K562 (cell line): ENCODE results near the gene SPHK1. TPM values are rescaled to one million over a fixed set of nuclear protein-coding genes. Genes with fewer than 3 reads are reported as not detected.

Source experiments
- ARID4B ChIP-seq: sonication (generic); formaldehyde crosslinking; IDR thresholded peaks from 2 replicates; pipeline ENCODE4 v1.8.0; 2022; ENCODE audit warnings: mild to moderate bottlenecking, missing genetic modification reagents
- CBX1 ChIP-seq: sonication (generic); IDR thresholded peaks from 2 replicates; pipeline ENCODE4 v1.6.1; 2016; ENCODE audit warnings: antibody characterized with exemption, low read depth, mild to moderate bottlenecking
- CCNT2 ChIP-seq: IDR thresholded peaks from 2 replicates; pipeline ENCODE4 v1.6.1; 2011; ENCODE audit warnings: borderline replicate concordance, low read depth, mild to moderate bottlenecking, moderate library complexity, mixed read lengths, low read length; ENCODE audit not compliant: insufficient read length; ENCODE audit errors: extremely low read depth
- CTBP1 ChIP-seq: fragments of 450-650 bp; IDR thresholded peaks from 2 replicates; pipeline ENCODE4 v1.6.1; 2016; ENCODE audit warnings: borderline replicate concordance
- E2F4 ChIP-seq: sonication (generic); formaldehyde crosslinking; IDR thresholded peaks from 2 replicates; pipeline ENCODE4 v1.8.0; 2022; ENCODE audit warnings: mild to moderate bottlenecking, low read depth, missing genetic modification reagents
- FOXA3 ChIP-seq, 2 experiments: fragments of 450-650 bp in 1 of 2; sonication (generic) in 1 of 2; formaldehyde crosslinking; IDR thresholded peaks in 1 of 2; conservative IDR thresholded peaks in 1 of 2; 2 replicates each; pipeline versions ENCODE4 v1.4.0 to v1.8.0; 2020 to 2022; ENCODE audit warnings: mild to moderate bottlenecking in 2 of 2, missing genetic modification reagents in 1 of 2
- IRF1 ChIP-seq: sonication (generic); formaldehyde crosslinking; IDR thresholded peaks from 2 replicates; pipeline ENCODE4 v1.8.0; 2022; ENCODE audit warnings: missing genetic modification reagents, mild to moderate bottlenecking, borderline replicate concordance
- JUN ChIP-seq, 2 experiments: sonication (generic) in 1 of 2; formaldehyde crosslinking in 1 of 2; IDR thresholded peaks; 2 replicates each; pipeline versions ENCODE4 v1.6.1 to v1.8.0; 2012 to 2022; ENCODE audit warnings: borderline replicate concordance in 2 of 2, mild to moderate bottlenecking in 2 of 2, improper control_type of control experiment in 1 of 2, low read depth in 1 of 2, low read length in 1 of 2, missing genetic modification reagents in 1 of 2
- POU5F1 ChIP-seq: fragments of 150-350 bp; IDR thresholded peaks from 2 replicates; pipeline ENCODE4 v1.6.1; 2014; ENCODE audit warnings: borderline replicate concordance, low read length, low read depth, mild to moderate bottlenecking; ENCODE audit not compliant: partially characterized antibody
- SMARCB1 ChIP-seq: IDR thresholded peaks from 2 replicates; pipeline ENCODE4 v1.6.1; 2011; ENCODE audit warnings: improper control_type of control experiment, low read depth; ENCODE audit not compliant: insufficient read length
- SMC3 ChIP-seq: conservative IDR thresholded peaks from 2 replicates; pipeline ENCODE4 v1.6.1; 2011; ENCODE audit warnings: low read depth, low read length, improper control_type of control experiment; ENCODE audit not compliant: insufficient read depth
- XRCC3 ChIP-seq: fragments of 450-650 bp; IDR thresholded peaks from 2 replicates; pipeline ENCODE4 v1.6.1; 2017; ENCODE audit warnings: mild to moderate bottlenecking, moderate library complexity
- ZFPM2 ChIP-seq: fragments of 250-450 bp; sonication (Bioruptor Pico); IDR thresholded peaks from 2 replicates; pipeline ENCODE4 v1.5.1; 2022; ENCODE audit warnings: mild to moderate bottlenecking
- ZHX1 ChIP-seq: fragments of 150-350 bp; conservative IDR thresholded peaks from 2 replicates; pipeline ENCODE4 v1.6.1; 2014; ENCODE audit warnings: low read length
- ZNF384 ChIP-seq: IDR thresholded peaks from 2 replicates; pipeline ENCODE4 v1.6.1; 2012; ENCODE audit warnings: low read depth, low read length, improper control_type of control experiment
- ZNF583 ChIP-seq: fragments of 250-450 bp; sonication (Bioruptor Pico); IDR thresholded peaks from 2 replicates; pipeline ENCODE4 v1.4.0; 2020
- ZNF780A ChIP-seq: fragments of 250-450 bp; sonication (Bioruptor Pico); IDR thresholded peaks from 2 replicates; pipeline ENCODE4 v1.5.0; 2021; ENCODE audit warnings: mild to moderate bottlenecking
- polyA plus RNA-seq, 8 experiments: library from polyadenylated mRNA; depleted of rRNA in 4 of 8; stranded (reverse) in 5 of 8; unstranded in 3 of 8; fragments of >200 nt; fragmentation: Nextera tagmentation in 2 of 8; fragmentation: Illumina TruSeq in 1 of 8; extraction: Ambion mirVana in 2 of 8; extraction: Trizol in 1 of 8; gene quantifications; 2 replicates each; pipeline versions ENCODE4 v1.2.1 to v1.2.3, GENCODE V29; 2011 to 2014; ENCODE audit warnings: inconsistent platforms in 1 of 8, missing spikeins in 1 of 8
- total RNA-seq, 7 experiments: library from RNA; depleted of rRNA in 6 of 7; stranded (reverse); fragments of >200 nt in 6 of 7; fragmentation: Illumina TruSeq in 2 of 7; extraction: Trizol in 2 of 7; gene quantifications; 2 replicates each; pipeline versions ENCODE4 v1.2.1 to v1.2.3, GENCODE V29; 2011 to 2021; ENCODE audit warnings: low replicate concordance in 1 of 7

Gene SPHK1
- total and polyA plus RNA-seq, 9 of the 15 experiments (the other 6 are each of a cell fraction or from before 2014, with no cell fraction given), result 0.21 to 60.3 (median 14.5) TPM

GRCh38 chr17:76384222-76384986 lies at the start of gene SPHK1 (continued):
- TF ChIP-seq ZHX1 (no peak), ARID4B (CRISPR knock-in tag) (0 out of 2 replicates have a peak, but pooled peaks have one; percentile 57), FOXA3 (CRISPR knock-in tag; conservative IDR thresholded peaks at IDR 0.05 in 1 of 2, IDR thresholded peaks at IDR 0.05 in 1 of 2) (0 out of 4 replicates have a peak, but pooled peaks of 1 of the 2 experiments have one; percentile 64), ZNF583 (CRISPR knock-in tag) (peak; percentile 58; the same call in 1 of the 2 replicates), JUN (IDR thresholded peaks at IDR 0.05; ENCODE audit: borderline replicate concordance, low read depth, low read length) (peak; percentile 38; the same call in 1 of the 2 replicates), JUN (CRISPR knock-in tag; IDR thresholded peaks at IDR 0.05; ENCODE audit: borderline replicate concordance) (no peak), IRF1 (CRISPR knock-in tag) (no peak), CCNT2 (peak; percentile 63), XRCC3 (no peak), E2F4 (CRISPR knock-in tag) (0 out of 2 replicates have a peak, but pooled peaks have one; percentile 35), ZNF780A (CRISPR knock-in tag) (no peak), POU5F1 (no peak), SMC3 (no peak), ZNF384 (no peak), CBX1 (peak; percentile 70; the same call in 1 of the 2 replicates), SMARCB1 (no peak), ZFPM2 (no peak), CTBP1 (peak; percentile 94)
